Type B pancreatic cell (in vitro differentiated cells): ENCODE data around the gene MICAL2. TPM values are rescaled to one million over a fixed set of nuclear protein-coding genes. Genes with fewer than 3 reads are reported as not detected.

Experiments used
- DNase-seq: peaks from one replicate; pipeline ENCODE4 v3.0.0; 2021; ENCODE audit warnings: mixed read lengths; ENCODE audit not compliant: unreplicated experiment; ENCODE audit errors: extremely low spot score
- H3K27ac Mint-ChIP-seq: 2 replicates; pipeline ENCODE4 v1.8.0; 2021; ENCODE audit warnings: mild to moderate bottlenecking, mixed read lengths
- H3K27me3 Mint-ChIP-seq: 2 replicates; pipeline ENCODE4 v1.8.0; 2021; ENCODE audit warnings: mixed read lengths
- H3K36me3 Mint-ChIP-seq: 2 replicates; pipeline ENCODE4 v1.8.0; 2021; ENCODE audit warnings: mixed read lengths
- H3K4me1 Mint-ChIP-seq: one replicate; pipeline ENCODE4 v1.8.0; 2021; ENCODE audit warnings: mixed read lengths; ENCODE audit not compliant: unreplicated experiment
- H3K4me3 Mint-ChIP-seq: 2 replicates; pipeline ENCODE4 v1.8.0; 2021; ENCODE audit warnings: mild to moderate bottlenecking, mixed read lengths
- H3K9me3 Mint-ChIP-seq: 2 replicates; pipeline ENCODE4 v1.8.0; 2021; ENCODE audit warnings: mixed read lengths
- total RNA-seq: library from RNA; stranded (reverse); gene quantifications from 2 replicates; pipeline ENCODE4 v1.2.1, GENCODE V29; 2021; ENCODE audit warnings: low replicate concordance
- TF ChIP-seq, protein P1 (sequence below): fragments of 200-600 bp; sonication (generic); conservative IDR thresholded peaks from 2 replicates; pipeline ENCODE4 v1.5.0; 2021; ENCODE audit warnings: antibody characterized with exemption, mild to moderate bottlenecking

The MICAL2 gene
- total RNA-seq, 1 donor from 2014 or later, result 38.0 TPM

DNA sequence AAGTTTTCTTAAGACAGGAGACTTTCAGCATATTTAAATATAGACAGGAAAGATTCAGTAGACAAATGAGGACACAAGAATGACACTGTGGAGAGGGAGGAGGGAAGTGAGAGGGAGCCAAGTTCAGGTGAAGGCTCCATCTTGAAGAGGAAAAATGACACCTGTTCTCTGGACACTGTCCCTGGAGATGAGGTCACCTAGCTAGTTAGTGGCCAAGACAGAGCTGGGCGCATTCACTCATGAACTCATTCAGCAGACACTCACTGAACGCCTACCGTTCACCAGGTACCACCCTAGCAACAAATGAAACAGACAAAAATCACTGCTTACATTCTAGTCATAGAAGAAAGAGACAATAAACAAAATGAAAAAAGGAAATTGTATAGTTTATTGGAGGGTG is 163.7 kb downstream of the MICAL2 start:
- Mint-ChIP-seq H3K36me3 (no peaks in the 10 kb centered on the region), H3K9me3 (no peaks in the 10 kb centered on the region), H3K4me1 (peaks cover 15% of the 10 kb centered on the region), H3K27ac (no peak overlapping the region), H3K27me3 (peaks cover 3% of the 10 kb centered on the region), H3K4me3 (no peak overlapping the region)
- TF ChIP-seq, protein P1, sequence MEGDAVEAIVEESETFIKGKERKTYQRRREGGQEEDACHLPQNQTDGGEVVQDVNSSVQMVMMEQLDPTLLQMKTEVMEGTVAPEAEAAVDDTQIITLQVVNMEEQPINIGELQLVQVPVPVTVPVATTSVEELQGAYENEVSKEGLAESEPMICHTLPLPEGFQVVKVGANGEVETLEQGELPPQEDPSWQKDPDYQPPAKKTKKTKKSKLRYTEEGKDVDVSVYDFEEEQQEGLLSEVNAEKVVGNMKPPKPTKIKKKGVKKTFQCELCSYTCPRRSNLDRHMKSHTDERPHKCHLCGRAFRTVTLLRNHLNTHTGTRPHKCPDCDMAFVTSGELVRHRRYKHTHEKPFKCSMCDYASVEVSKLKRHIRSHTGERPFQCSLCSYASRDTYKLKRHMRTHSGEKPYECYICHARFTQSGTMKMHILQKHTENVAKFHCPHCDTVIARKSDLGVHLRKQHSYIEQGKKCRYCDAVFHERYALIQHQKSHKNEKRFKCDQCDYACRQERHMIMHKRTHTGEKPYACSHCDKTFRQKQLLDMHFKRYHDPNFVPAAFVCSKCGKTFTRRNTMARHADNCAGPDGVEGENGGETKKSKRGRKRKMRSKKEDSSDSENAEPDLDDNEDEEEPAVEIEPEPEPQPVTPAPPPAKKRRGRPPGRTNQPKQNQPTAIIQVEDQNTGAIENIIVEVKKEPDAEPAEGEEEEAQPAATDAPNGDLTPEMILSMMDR, result no peak
- no peak for DNase-seq

DNA sequence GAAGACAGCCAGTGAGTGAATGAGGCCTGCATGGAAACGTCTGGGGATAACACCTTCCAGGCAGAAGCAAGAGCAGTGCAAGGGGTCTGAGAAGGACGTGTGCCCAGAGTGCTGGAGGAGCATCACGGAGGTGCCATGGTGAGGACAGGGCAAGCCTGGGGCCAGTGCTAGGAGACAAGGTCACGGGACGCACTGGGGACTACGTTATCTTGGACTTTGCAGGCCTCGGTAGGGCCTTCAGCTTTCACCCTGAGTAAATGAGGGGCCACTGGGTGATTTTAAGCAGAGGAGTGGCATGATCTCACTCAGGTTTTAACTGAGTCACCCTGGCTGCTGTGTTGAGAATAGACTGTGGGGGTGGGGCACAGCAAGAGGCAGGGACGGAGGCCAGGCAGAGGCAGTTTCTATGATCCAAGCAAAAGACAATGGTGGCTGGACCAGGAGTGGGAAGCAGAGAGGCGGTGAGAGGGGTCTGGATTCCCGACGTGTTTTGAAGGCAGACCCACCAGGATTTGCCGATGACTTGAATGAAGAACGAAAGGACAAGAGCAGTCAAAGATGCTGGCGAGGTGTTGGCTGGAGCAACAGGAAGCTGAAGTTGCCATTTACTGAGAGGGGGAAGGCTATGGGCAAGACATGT is 164.3 kb downstream of the MICAL2 start:
- TF ChIP-seq, protein P1, result no peak
- peaks cover 3% of the 10 kb centered on the region for H3K27me3 Mint-ChIP-seq
- H3K4me1 Mint-ChIP-seq, result peaks cover 12% of the 10 kb centered on the region
- H3K9me3 Mint-ChIP-seq, result no peaks in the 10 kb centered on the region
- H3K4me3 Mint-ChIP-seq, result no peak overlapping the region
- no peaks in the 10 kb centered on the region for H3K36me3 Mint-ChIP-seq
- H3K27ac Mint-ChIP-seq, result no peak overlapping the region
- DNase-seq, result no peak

DNA sequence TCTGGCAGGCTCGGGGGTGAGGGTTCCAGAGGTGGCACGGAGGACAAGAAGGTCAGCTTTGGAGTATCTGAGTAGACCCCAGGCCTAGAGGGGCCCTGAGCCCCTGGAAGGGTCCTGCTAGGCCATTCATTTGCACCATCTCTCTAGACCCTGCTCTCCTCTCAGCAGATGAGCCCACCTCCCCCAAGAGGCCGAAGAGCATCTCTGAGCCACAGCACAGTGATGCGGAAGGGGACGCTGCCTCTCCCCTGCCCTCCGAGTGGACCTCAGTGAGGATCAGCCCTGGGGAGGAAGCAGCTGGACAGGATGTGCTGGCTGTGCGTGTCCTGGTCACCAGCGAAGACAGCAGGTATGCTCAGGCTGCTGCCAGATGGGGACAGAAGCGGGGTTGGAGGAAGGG is 165.4 kb downstream of the MICAL2 start:
- H3K36me3 Mint-ChIP-seq, result no peaks in the 10 kb centered on the region
- no peaks in the 10 kb centered on the region for H3K9me3 Mint-ChIP-seq
- peaks cover 5% of the 10 kb centered on the region for H3K4me1 Mint-ChIP-seq
- no peak overlapping the region for H3K4me3 Mint-ChIP-seq
- H3K27ac Mint-ChIP-seq, result no peak overlapping the region
- TF ChIP-seq, protein P1, result no peak
- no peak for DNase-seq
- H3K27me3 Mint-ChIP-seq, result peaks cover 3% of the 10 kb centered on the region

DNA sequence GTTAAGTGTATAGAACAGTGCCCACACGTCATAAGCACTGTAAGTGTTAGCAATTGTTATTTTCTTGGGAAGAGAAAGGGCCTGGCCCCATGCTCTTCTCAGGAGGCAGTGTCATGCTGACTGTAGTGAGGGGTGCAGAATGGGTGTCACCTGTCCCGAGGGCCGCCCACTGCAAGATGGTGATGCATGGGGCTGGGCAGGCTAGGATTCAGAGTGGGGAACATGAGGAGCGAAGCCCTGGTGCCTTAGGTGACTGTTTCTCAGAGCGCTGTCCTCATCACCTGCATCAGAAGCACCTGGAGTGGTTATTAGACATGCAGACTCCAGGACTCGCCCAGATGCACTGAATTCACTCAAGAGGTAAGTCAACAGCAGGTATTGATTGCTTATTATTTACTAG is 166.0 kb downstream of the MICAL2 start:
- H3K9me3 Mint-ChIP-seq, result no peaks in the 10 kb centered on the region
- no peak overlapping the region for H3K4me3 Mint-ChIP-seq
- H3K27ac Mint-ChIP-seq, result no peak overlapping the region
- TF ChIP-seq, protein P1, result no peak
- peaks cover 5% of the 10 kb centered on the region for H3K4me1 Mint-ChIP-seq
- H3K36me3 Mint-ChIP-seq, result no peaks in the 10 kb centered on the region
- peaks cover 3% of the 10 kb centered on the region for H3K27me3 Mint-ChIP-seq
- no peak for DNase-seq

DNA sequence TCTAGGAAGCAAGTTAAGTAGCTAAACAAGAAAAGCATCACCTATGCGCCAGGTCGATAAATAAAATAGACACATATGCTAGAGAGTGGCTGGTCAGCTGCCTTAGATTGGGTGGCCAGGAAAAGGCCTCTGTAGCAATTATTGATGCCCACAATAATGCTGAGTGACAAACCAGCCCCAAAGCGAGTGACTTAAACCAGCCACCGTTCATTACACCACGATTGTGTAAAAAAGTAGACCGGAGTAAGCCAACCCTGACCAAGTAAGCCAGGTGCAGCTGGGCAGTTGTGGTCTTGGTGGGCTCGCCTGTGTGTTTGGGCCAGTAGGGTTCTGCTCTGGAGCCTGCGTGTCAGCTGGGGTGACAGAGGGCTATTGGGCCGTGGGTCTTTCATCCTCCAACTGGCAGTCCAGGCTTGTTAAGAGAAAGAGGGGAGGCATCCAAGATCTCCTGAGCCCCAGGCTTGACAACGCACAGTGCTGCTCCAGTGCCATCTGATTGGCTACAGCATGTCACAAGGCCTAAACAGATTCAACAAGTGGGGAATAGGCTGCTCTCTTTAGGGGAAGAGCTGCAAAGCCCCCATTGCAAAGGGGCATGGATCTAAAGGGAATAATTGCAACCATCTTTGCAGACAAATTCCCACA is 166.6 kb downstream of the MICAL2 start:
- TF ChIP-seq, protein P1, result no peak
- peaks cover 5% of the 10 kb centered on the region for H3K27me3 Mint-ChIP-seq
- no peak overlapping the region for H3K27ac Mint-ChIP-seq
- H3K4me1 Mint-ChIP-seq, result peaks cover 5% of the 10 kb centered on the region
- H3K36me3 Mint-ChIP-seq, result no peaks in the 10 kb centered on the region
- no peak overlapping the region for H3K4me3 Mint-ChIP-seq
- no peaks in the 10 kb centered on the region for H3K9me3 Mint-ChIP-seq
- no peak for DNase-seq
